ENCODE measurements around the gene RAX.

Gene RAX

GRCh38 chr18:59301929-59302328 is 28.7 kb upstream of the RAX start:
- Histone ChIP-seq H3K9ac (ENCODE audit: low read depth, low read length, poor library complexity, severe bottlenecking) (no peak overlapping the region), H3F3A (ENCODE audit: low read depth) (no peaks in the 10 kb centered on the region), H3K79me2 (ENCODE audit: insufficient read depth, low read length) (no peaks in the 10 kb centered on the region), H3K4me1 (ENCODE audit: insufficient read depth, low read length, poor library complexity, severe bottlenecking) (no peaks in the 10 kb centered on the region), H2AFZ (ENCODE audit: low read length) (no peak overlapping the region), H3K27me3 (ENCODE audit: insufficient read depth, low read length, poor library complexity, severe bottlenecking) (no peaks in the 10 kb centered on the region), H3K4me2 (ENCODE audit: low read depth, low read length, poor library complexity, severe bottlenecking) (no peak overlapping the region), H3K36me3 (ENCODE audit: insufficient read depth, low read length) (no peaks in the 10 kb centered on the region), H3K9me2 (replicated peaks; ENCODE audit: low read depth, low read length) (no peaks in the 10 kb centered on the region), H3K9me3 (ENCODE audit: insufficient read depth, low read depth, low read length) (no peaks in the 10 kb centered on the region), H4K20me1 (ENCODE audit: insufficient read depth, low read length, poor library complexity, severe bottlenecking) (no peaks in the 10 kb centered on the region), H3K4me3 (ENCODE audit: low read length, poor library complexity, severe bottlenecking) (no peak overlapping the region)
- TF ChIP-seq EZH2phosphoT487 (IDR thresholded peaks at IDR 0.05; ENCODE audit: borderline replicate concordance): no peak
- no peak for TF ChIP-seq CTCF (conservative IDR thresholded peaks at IDR 0.05; ENCODE audit: low read length)

- no peak overlapping the region for H3K9ac ChIP-seq (ENCODE audit: low read depth, low read length, poor library complexity, severe bottlenecking)
- no peak for TF ChIP-seq EZH2phosphoT487 (IDR thresholded peaks at IDR 0.05; ENCODE audit: borderline replicate concordance)
- no peak for TF ChIP-seq CTCF (conservative IDR thresholded peaks at IDR 0.05; ENCODE audit: low read length)
- H4K20me1 ChIP-seq (ENCODE audit: insufficient read depth, low read length, poor library complexity, severe bottlenecking): no peaks in the 10 kb centered on the region
- H2AFZ ChIP-seq (ENCODE audit: low read length): no peak overlapping the region
- no peaks in the 10 kb centered on the region for H3F3A ChIP-seq (ENCODE audit: low read depth)
- H3K79me2 ChIP-seq (ENCODE audit: insufficient read depth, low read length): no peaks in the 10 kb centered on the region
- H3K36me3 ChIP-seq (ENCODE audit: insufficient read depth, low read length): no peaks in the 10 kb centered on the region
- no peaks in the 10 kb centered on the region for H3K27me3 ChIP-seq (ENCODE audit: insufficient read depth, low read length, poor library complexity, severe bottlenecking)
- no peaks in the 10 kb centered on the region for H3K9me3 ChIP-seq (ENCODE audit: insufficient read depth, low read depth, low read length)
- no peaks in the 10 kb centered on the region for H3K9me2 ChIP-seq (replicated peaks; ENCODE audit: low read depth, low read length)
- H3K4me2 ChIP-seq (ENCODE audit: low read depth, low read length, poor library complexity, severe bottlenecking): no peak overlapping the region
- H3K4me3 ChIP-seq (ENCODE audit: low read length, poor library complexity, severe bottlenecking): no peak overlapping the region
- no peaks in the 10 kb centered on the region for H3K4me1 ChIP-seq (ENCODE audit: insufficient read depth, low read length, poor library complexity, severe bottlenecking)
Measured at GRCh38 chr18:59300676-59301285, 27.5 kb upstream of the RAX start.

GRCh38 chr18:59298871-59299270 is 25.6 kb upstream of the RAX start:
- H2AFZ ChIP-seq (ENCODE audit: low read length): no peak overlapping the region
- H3K4me1 ChIP-seq (ENCODE audit: insufficient read depth, low read length, poor library complexity, severe bottlenecking): no peaks in the 10 kb centered on the region
- H3K4me3 ChIP-seq (ENCODE audit: low read length, poor library complexity, severe bottlenecking): no peak overlapping the region
- no peaks in the 10 kb centered on the region for H3K79me2 ChIP-seq (ENCODE audit: insufficient read depth, low read length)
- H3K4me2 ChIP-seq (ENCODE audit: low read depth, low read length, poor library complexity, severe bottlenecking): no peak overlapping the region
- H3K9me3 ChIP-seq (ENCODE audit: insufficient read depth, low read depth, low read length): no peaks in the 10 kb centered on the region
- H3K36me3 ChIP-seq (ENCODE audit: insufficient read depth, low read length): no peaks in the 10 kb centered on the region
- no peaks in the 10 kb centered on the region for H3K9me2 ChIP-seq (replicated peaks; ENCODE audit: low read depth, low read length)
- H4K20me1 ChIP-seq (ENCODE audit: insufficient read depth, low read length, poor library complexity, severe bottlenecking): no peaks in the 10 kb centered on the region
- no peaks in the 10 kb centered on the region for H3K27me3 ChIP-seq (ENCODE audit: insufficient read depth, low read length, poor library complexity, severe bottlenecking)
- TF ChIP-seq CTCF (conservative IDR thresholded peaks at IDR 0.05; ENCODE audit: low read length): no peak
- no peak for TF ChIP-seq EZH2phosphoT487 (IDR thresholded peaks at IDR 0.05; ENCODE audit: borderline replicate concordance)
- H3F3A ChIP-seq (ENCODE audit: low read depth): no peaks in the 10 kb centered on the region
- no peak overlapping the region for H3K9ac ChIP-seq (ENCODE audit: low read depth, low read length, poor library complexity, severe bottlenecking)

All from Loucy (cell line).